ENCODE data around the gene BMAL1.

BMAL1 gene

GRCh38 chr11:13318498-13319295, 41.1 kb downstream of the BMAL1 start:
- peak in 1 of 2 donors; percentile 30 for DNase-seq

- DNase-seq: no peak
Observed at GRCh38 chr11:13320688-13321087, 43.1 kb downstream of the BMAL1 start.

GRCh38 chr11:13321431-13321830, 43.8 kb downstream of the BMAL1 start:
- no peak for DNase-seq

- no peak for DNase-seq
Observed at GRCh38 chr11:13324141-13324540, 46.6 kb downstream of the BMAL1 start.

- no peak for DNase-seq
Observed at GRCh38 chr11:13324709-13325108, 47.1 kb downstream of the BMAL1 start.

GRCh38 chr11:13327421-13327820, 49.8 kb downstream of the BMAL1 start:
- DNase-seq: no peak

GRCh38 chr11:13328286-13328685, 50.7 kb downstream of the BMAL1 start:
- no peak for DNase-seq

GRCh38 chr11:13329670-13330356, 52.2 kb downstream of the BMAL1 start:
- no peak for DNase-seq

GRCh38 chr11:13332124-13332523, 54.5 kb downstream of the BMAL1 start:
- no peak for DNase-seq

GRCh38 chr11:13333456-13333957, 55.9 kb downstream of the BMAL1 start:
- DNase-seq: peak; percentile 30 to 53

GRCh38 chr11:13334034-13334786, 56.6 kb downstream of the BMAL1 start:
- DNase-seq: peak in 1 of 2 donors; percentile 23

- DNase-seq: peak; percentile 67 to 84
Observed at GRCh38 chr11:13335319-13335718, 57.7 kb downstream of the BMAL1 start.

- DNase-seq: no peak
Observed at GRCh38 chr11:13336246-13336878, 58.8 kb downstream of the BMAL1 start.

GRCh38 chr11:13338019-13338426, 60.4 kb downstream of the BMAL1 start:
- peak; percentile 48 to 56 for DNase-seq

- DNase-seq: peak in 1 of 2 donors; percentile 39
Observed at GRCh38 chr11:13338427-13339069, 61.0 kb downstream of the BMAL1 start.

GRCh38 chr11:13339195-13340153, 61.9 kb downstream of the BMAL1 start:
- no peak for DNase-seq

GRCh38 chr11:13341026-13341425, 63.4 kb downstream of the BMAL1 start:
- DNase-seq: peak in 1 of 2 donors; percentile 42

- DNase-seq: no peak
Observed at GRCh38 chr11:13343067-13343466, 65.5 kb downstream of the BMAL1 start.

GRCh38 chr11:13343931-13344717, 66.5 kb downstream of the BMAL1 start:
- DNase-seq: peak; percentile 45 to 84

GRCh38 chr11:13344818-13345217, 67.2 kb downstream of the BMAL1 start:
- no peak for DNase-seq

All from inflammatory macrophage treated with lipopolysaccharide for 1 hour (primary cell).